T-helper 9 cell (primary cell): Measurements from ENCODE around the gene WWOX.

ENCODE experiments used
- DNase-seq: peaks from one replicate; pipeline ENCODE4 v3.0.0-alpha.2; 2020

Gene WWOX

GRCh38 chr16:78445818-78446217, 346.4 kb downstream of the WWOX start:
- DNase-seq, result no peak

- no peak for DNase-seq
Measured at GRCh38 chr16:78446486-78446885, 347.0 kb downstream of the WWOX start.

- no peak for DNase-seq
Measured at GRCh38 chr16:78446992-78447563, 347.6 kb downstream of the WWOX start.

GRCh38 chr16:78448658-78449271, 349.3 kb downstream of the WWOX start:
- DNase-seq, result no peak

- no peak for DNase-seq
Measured at GRCh38 chr16:78450255-78450654, 350.8 kb downstream of the WWOX start.

GRCh38 chr16:78452025-78452555, 352.6 kb downstream of the WWOX start:
- DNase-seq, result no peak

- DNase-seq, result no peak
Measured at GRCh38 chr16:78455861-78456260, 356.4 kb downstream of the WWOX start.

- DNase-seq, result no peak
Measured at GRCh38 chr16:78458588-78458987, 359.1 kb downstream of the WWOX start.

- no peak for DNase-seq
Measured at GRCh38 chr16:78460428-78460827, 361.0 kb downstream of the WWOX start.

GRCh38 chr16:78461087-78461486, 361.6 kb downstream of the WWOX start:
- DNase-seq, result no peak

GRCh38 chr16:78461496-78462287, 362.2 kb downstream of the WWOX start:
- DNase-seq, result no peak

- no peak for DNase-seq
Measured at GRCh38 chr16:78462288-78463208, 363.1 kb downstream of the WWOX start.

GRCh38 chr16:78463591-78463990, 364.1 kb downstream of the WWOX start:
- DNase-seq, result no peak

GRCh38 chr16:78464833-78465232, 365.4 kb downstream of the WWOX start:
- DNase-seq, result no peak

- no peak for DNase-seq
Measured at GRCh38 chr16:78465730-78466129, 366.3 kb downstream of the WWOX start.

- DNase-seq, result no peak
Measured at GRCh38 chr16:78469787-78470186, 370.3 kb downstream of the WWOX start.

GRCh38 chr16:78473031-78473699, 373.7 kb downstream of the WWOX start:
- no peak for DNase-seq

GRCh38 chr16:78474762-78475161, 375.3 kb downstream of the WWOX start:
- DNase-seq, result no peak

- DNase-seq, result no peak
Measured at GRCh38 chr16:78476615-78477014, 377.2 kb downstream of the WWOX start.

GRCh38 chr16:78478267-78478861, 378.9 kb downstream of the WWOX start:
- no peak for DNase-seq

- DNase-seq, result no peak
Measured at GRCh38 chr16:78479723-78480122, 380.3 kb downstream of the WWOX start.

GRCh38 chr16:78480588-78480987, 381.1 kb downstream of the WWOX start:
- no peak for DNase-seq
